Large intestine (tissue), 3 donors: ENCODE measurements around the gene ERICH6. TPM values are rescaled to one million over a fixed set of nuclear protein-coding genes. Genes with fewer than 3 reads are reported as not detected.

Experiments used
- DNase-seq, 2 donors: peaks; one replicate each; pipeline versions ENCODE4 v3.0.0 to v3.0.0-alpha.2; 2013
- H3K27ac ChIP-seq: one replicate; pipeline ENCODE4 v1.5.1; 2013; ENCODE audit warnings: low read length
- H3K27me3 ChIP-seq: 2 replicates; pipeline ENCODE4 v1.6.1; 2013; ENCODE audit warnings: low read length; ENCODE audit not compliant: control insufficient read depth, insufficient read depth
- H3K36me3 ChIP-seq: 2 replicates; pipeline ENCODE4 v1.6.1; 2013; ENCODE audit warnings: low read length; ENCODE audit not compliant: control insufficient read depth, insufficient read depth
- H3K4me1 ChIP-seq: one replicate; pipeline ENCODE4 v1.6.1; 2013; ENCODE audit warnings: low read length; ENCODE audit not compliant: control insufficient read depth, insufficient read depth
- H3K4me3 ChIP-seq: one replicate; pipeline ENCODE4 v1.5.1; 2013; ENCODE audit warnings: low read length
- H3K9me3 ChIP-seq: one replicate; pipeline ENCODE4 v1.6.1; 2013; ENCODE audit warnings: mild to moderate bottlenecking, low read depth, low read length, moderate library complexity; ENCODE audit not compliant: control insufficient read depth
- WGBS: methylation state at CpG from one replicate; pipeline ENCODE4 v1.1.5; 2013; ENCODE audit warnings: low lambda C conversion rate; ENCODE audit not compliant: insufficient coverage; 5-methylcytosine and 5-hydroxymethylcytosine counted together
- polyA plus RNA-seq: library from polyadenylated mRNA; unstranded; fragments of 120-200 nt; gene quantifications from one replicate; pipeline ENCODE4 v1.2.1, GENCODE V29; 2013

The ERICH6 gene
- polyA plus RNA-seq, 1 donor = 0.09 TPM

DNA sequence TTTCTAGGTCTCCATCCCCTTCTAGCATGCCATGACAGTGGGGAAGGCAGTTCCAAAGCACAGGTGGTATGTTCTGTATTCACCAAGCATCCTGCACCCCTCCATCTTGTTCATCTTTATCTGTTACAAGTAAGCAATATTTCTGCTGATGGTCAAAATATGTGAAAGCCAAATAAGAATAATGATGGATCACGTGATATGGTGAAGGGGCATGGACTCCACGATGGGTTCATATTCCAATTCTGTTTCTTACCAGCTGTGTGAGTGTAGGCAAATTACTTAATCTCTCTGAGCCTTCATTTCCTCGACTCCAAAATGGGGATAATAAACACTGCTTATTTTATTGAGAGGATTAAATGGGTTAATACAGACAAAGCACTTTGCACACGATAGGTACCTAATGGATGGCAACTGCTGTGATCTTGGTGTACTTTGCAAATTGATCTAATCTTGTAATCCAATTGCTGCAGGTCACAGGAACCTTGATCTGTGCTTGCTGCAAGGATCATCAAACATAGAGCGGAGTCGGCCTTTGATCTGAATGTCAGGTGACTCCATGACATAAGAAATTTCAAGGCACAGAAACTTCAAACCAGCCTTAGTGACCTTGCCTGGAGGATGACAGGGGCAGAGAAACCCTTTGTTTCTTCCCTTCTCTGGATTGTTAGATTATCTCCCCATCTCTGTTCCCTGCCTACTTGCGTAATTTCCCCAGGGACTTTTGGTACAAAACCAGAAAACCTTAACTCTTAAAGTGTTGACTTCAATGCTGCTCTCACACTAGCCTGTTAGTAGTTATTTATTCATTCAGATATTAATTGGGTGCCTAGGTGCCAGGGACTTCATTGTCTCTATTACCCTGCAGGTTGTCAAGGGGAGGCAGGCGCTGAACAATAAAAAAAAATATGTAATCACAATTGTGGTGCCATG lies 33.4 kb upstream of the ERICH6 start:
- Histone ChIP-seq H3K27ac (peak overlapping the region; percentile 57), H3K27me3 (no peaks in the 10 kb centered on the region), H3K4me1 (peaks cover 28% of the 10 kb centered on the region), H3K9me3 (no peaks in the 10 kb centered on the region), H3K4me3 (no peak overlapping the region), H3K36me3 (peaks cover 14% of the 10 kb centered on the region)
- DNase-seq = peak; percentile 78 to 91
- 58% methylated on average over 2 of the region's 8 CpGs for WGBS

DNA sequence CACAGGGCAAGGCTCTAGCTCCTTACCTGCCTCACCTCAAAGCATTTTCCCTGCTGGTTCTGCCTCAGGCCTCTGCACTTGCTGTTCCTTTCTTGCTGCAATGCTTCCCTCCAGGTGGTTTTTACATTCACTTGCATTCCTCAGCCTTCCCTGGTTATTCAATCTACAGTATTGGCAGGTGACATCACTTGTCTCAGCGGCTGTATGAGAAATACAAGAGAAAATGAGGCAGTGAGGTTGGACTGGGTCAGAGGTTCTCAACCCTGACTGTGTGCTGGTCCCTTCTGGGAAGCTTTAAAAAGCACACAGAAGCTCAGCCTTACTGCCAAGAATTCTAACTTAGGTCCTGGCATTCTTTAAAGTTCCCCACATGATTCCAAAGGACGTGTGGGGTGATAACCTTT lies 32.6 kb upstream of the ERICH6 start:
- no peaks in the 10 kb centered on the region for H3K27me3 ChIP-seq
- WGBS = no CpG with 5 or more reads among the region's 2 CpGs
- peaks cover 6% of the 10 kb centered on the region for H3K36me3 ChIP-seq
- H3K27ac ChIP-seq = no peak overlapping the region
- H3K9me3 ChIP-seq = no peaks in the 10 kb centered on the region
- no peak for DNase-seq
- no peak overlapping the region for H3K4me3 ChIP-seq
- H3K4me1 ChIP-seq = peaks cover 28% of the 10 kb centered on the region

DNA sequence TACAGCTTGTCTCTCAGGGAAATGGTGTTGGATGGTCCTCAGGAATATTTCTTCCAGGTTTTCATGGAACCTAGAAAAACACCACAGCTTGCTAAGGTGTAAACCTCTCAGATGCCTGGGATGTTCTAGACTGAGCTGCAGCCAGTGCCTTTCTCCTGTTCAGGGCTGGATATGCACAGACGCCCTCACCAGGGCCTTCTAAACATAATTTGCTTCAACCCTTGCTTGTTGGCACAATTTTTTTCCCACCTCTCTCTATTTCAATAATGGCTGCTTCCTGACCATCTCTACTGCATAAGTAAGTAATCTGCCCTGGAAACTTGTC lies 31.0 kb upstream of the ERICH6 start:
- WGBS = no CpG with 5 or more reads among the region's 1 CpG

DNA sequence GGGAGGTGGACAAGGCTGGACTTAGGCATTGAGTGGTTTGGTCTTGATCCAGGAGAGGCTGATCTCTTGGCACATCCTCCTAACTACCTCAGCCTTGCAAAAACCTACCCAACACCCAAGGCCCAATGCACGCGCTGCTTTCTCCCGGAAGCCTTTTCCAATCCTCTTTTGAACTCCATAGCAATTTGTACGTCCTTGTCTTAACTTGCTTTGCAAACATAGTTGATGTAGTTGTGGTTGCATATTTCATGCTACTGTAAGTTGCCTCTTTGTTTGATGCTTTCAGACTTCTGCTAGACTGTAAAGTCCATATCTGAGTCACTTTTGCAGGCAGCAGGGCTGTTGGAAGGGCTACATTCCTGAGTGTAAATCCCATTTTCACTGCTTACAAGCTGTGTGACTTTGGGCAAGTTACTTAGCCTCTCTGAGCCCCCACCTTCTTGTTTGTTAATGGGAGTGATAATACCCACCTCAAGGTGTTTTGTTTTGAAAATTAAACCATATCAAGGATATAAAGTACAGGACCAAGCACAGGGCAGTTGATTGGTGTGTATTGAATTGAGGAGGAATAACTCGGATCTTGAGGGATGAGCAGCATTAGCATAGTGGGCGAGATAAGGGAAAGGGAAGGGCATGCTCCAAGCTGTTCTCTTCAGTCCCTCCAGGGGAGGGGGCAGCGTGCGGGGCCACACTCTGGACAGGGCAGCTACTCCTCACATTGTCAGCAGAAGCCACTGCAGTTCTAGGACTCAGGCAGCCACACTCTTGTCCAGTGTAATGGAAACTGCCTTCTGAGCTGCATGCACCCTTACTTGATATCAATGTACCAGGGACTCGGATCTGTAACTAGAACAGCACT lies 30.4 kb upstream of the ERICH6 start:
- Histone ChIP-seq H3K27me3 (no peaks in the 10 kb centered on the region), H3K36me3 (no peaks in the 10 kb centered on the region), H3K4me1 (peaks cover 22% of the 10 kb centered on the region), H3K4me3 (no peak overlapping the region), H3K9me3 (no peaks in the 10 kb centered on the region), H3K27ac (no peak overlapping the region)
- no peak for DNase-seq
- 80% methylated on average over 1 of the region's 9 CpGs for WGBS

More for the DNA sequence above, 31.0 kb upstream of the ERICH6 start:
- H3K4me3 ChIP-seq = no peak overlapping the region
- no peaks in the 10 kb centered on the region for H3K9me3 ChIP-seq
- H3K4me1 ChIP-seq = peaks cover 23% of the 10 kb centered on the region
- no peak overlapping the region for H3K27ac ChIP-seq
- DNase-seq = no peak
- no peaks in the 10 kb centered on the region for H3K27me3 ChIP-seq
- no peaks in the 10 kb centered on the region for H3K36me3 ChIP-seq

GRCh38 chr3:150733373-150733935 lies 29.7 kb upstream of the ERICH6 start:
- Histone ChIP-seq H3K4me3 (no peak overlapping the region), H3K27ac (no peak overlapping the region), H3K4me1 (peaks cover 21% of the 10 kb centered on the region), H3K27me3 (no peaks in the 10 kb centered on the region), H3K36me3 (no peaks in the 10 kb centered on the region), H3K9me3 (no peaks in the 10 kb centered on the region)
- DNase-seq = peak in 1 of 2 donors; percentile 46
- WGBS = 60% methylated on average over 1 of the region's 8 CpGs

DNA sequence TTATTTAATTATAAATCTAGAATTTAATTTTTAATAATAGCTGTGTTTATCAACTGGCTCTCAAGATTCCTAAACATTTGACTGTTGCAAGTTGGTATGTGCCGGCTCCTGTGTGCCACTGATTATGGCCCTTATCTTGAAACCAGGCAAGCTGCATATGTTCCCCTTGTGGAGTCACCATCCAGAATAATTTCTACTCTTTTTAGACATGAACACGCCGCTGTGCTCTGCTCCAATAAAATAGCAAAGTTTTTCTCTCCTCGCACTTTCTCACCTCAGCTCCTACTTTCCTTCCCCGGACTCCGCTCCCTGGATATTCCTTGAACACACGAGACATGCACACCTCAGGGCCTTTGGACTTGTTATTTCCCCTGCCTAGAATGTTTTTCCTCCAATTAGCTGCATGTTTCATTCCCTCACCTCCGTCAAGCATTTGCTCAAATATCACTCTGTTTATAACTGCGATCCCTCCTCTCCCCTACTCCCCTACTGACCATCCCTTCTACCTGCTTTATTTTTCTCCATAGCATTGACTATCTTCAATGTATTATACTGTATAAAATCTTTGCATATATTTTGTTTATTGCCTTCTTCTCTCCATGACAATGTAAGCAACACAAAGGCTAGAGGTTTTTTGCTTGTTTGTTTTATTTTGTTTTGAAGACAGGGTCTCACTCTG lies 26.1 kb upstream of the ERICH6 start:
- Histone ChIP-seq H3K4me1 (peaks cover 7% of the 10 kb centered on the region), H3K27ac (no peak overlapping the region), H3K9me3 (no peaks in the 10 kb centered on the region), H3K27me3 (no peaks in the 10 kb centered on the region), H3K4me3 (no peak overlapping the region), H3K36me3 (no peaks in the 10 kb centered on the region)
- 83% methylated on average over 8 of the region's 9 CpGs for WGBS
- peak in 1 of 2 donors; percentile 32 for DNase-seq

DNA sequence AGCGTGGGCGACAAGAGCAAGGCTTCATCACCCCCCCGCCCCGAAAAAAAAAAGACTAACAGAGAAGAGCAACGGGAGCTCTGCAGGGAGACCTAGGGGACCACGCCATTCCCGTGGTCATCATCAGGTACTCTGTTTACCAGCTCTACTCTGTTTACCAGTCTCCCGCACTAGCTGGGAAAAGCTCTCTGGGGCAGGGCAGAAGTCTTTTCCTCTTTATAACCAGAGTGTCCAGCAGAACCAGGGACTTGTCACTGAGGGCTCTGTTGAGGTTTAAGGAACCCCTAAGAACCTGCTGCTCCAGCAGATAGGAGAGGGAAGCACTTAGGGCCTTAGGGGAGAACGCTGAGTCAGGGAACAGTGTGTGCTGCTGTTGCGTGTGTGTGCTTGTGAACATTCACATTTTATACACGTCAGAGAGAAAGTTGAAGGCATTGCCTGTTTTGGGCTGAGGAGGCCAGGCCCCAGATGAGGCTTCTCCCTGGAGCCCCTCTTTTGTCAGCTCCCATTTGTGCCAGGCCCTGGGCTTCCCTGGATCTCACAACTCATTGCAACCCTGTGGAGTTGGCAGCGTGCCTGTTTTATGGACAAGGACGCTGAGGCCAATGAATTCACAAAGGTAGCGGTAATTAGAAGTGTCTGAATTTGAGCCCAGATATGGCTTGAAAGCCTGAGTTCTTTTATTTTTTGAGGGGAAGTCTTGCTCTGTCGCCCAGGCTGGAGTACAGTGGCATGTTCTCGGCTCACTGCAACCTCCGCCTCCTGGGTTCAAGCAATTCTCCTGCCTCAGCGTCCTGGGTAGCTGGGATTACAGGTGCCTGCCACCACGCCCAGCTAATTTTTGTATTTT lies 24.2 kb upstream of the ERICH6 start:
- Histone ChIP-seq H3K27ac (no peak overlapping the region), H3K4me3 (no peak overlapping the region), H3K36me3 (no peaks in the 10 kb centered on the region), H3K4me1 (peaks cover 7% of the 10 kb centered on the region), H3K9me3 (no peaks in the 10 kb centered on the region), H3K27me3 (no peaks in the 10 kb centered on the region)
- DNase-seq = no peak
- 87% methylated on average over 3 of the region's 19 CpGs for WGBS

- DNase-seq = peak; percentile 64 to 75
- WGBS = no CpG with 5 or more reads among the region's 7 CpGs
- Histone ChIP-seq H3K9me3 (no peaks in the 10 kb centered on the region), H3K27me3 (no peaks in the 10 kb centered on the region), H3K27ac (no peak overlapping the region), H3K4me1 (peaks cover 12% of the 10 kb centered on the region), H3K4me3 (no peak overlapping the region), H3K36me3 (no peaks in the 10 kb centered on the region)
These were observed 21.8 kb upstream of the ERICH6 start for GRCh38 chr3:150725548-150725947.

DNA sequence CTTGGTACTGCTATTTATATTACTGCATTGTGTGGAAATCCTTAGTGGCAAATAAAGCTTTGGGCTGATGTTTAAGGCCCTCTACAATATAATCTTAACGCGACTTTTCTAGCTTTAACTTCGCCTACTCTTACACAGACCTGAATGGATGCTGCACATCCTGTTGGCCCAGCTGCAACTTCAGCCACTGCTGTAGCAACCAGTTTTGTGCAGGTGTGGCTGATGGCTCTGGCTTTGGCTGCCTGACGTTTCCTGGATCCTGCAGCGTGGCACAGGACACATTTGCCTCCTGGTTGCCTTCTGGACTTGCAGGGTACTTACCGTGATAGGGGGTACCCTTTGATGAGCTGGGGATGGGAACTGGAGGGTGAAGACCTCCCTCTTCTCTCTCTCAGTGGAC lies 20.2 kb upstream of the ERICH6 start:
- Histone ChIP-seq H3K4me1 (peaks cover 12% of the 10 kb centered on the region), H3K9me3 (no peaks in the 10 kb centered on the region), H3K27me3 (no peaks in the 10 kb centered on the region), H3K36me3 (no peaks in the 10 kb centered on the region), H3K27ac (no peak overlapping the region), H3K4me3 (no peak overlapping the region)
- no peak for DNase-seq
- WGBS = no CpG with 5 or more reads among the region's 6 CpGs
